Ovary (tissue), 3 donors: ENCODE data around the gene MTHFS.

Experiments
- CTCF ChIP-seq, 3 donors: fragments of 450-650 bp in 2 of 3; fragments of 200-600 bp in 1 of 3; IDR thresholded peaks; one replicate each; pipeline versions ENCODE4 v1.5.1 to v1.8.0; 2016 to 2022; ENCODE audit warnings: antibody characterized with exemption in 3 of 3, mild to moderate bottlenecking in 1 of 3
- EP300 ChIP-seq: sonication (generic); formaldehyde crosslinking; IDR thresholded peaks from one replicate; pipeline ENCODE4 v1.6.1; 2017; ENCODE audit warnings: antibody characterized with exemption
- POLR2A ChIP-seq: fragments of 450-650 bp; IDR thresholded peaks from one replicate; pipeline ENCODE4 v1.6.1; 2017; ENCODE audit warnings: antibody characterized with exemption, mild to moderate bottlenecking, moderate library complexity
- donor health status: DM: no; HTN: no; CAD: no.

GRCh38 chr15:79914728-79915127 is 17.9 kb upstream of the MTHFS start:
- TF ChIP-seq CTCF (IDR thresholded peaks at IDR 0.05) = no peak
- no peak for TF ChIP-seq EP300
- no peak for TF ChIP-seq POLR2A
